A549 (cell line): Measurements from ENCODE around the gene MAP4K2. TPM values are rescaled to one million over a fixed set of nuclear protein-coding genes. Genes with fewer than 3 reads are reported as not detected.

Experiments used
- ATAC-seq, 2 experiments: fragments of 200-7000 bp in 1 of 2; fragments of >200 bp in 1 of 2; cut with Nextera tagmentation in 1 of 2; cut with Tn5 transposase in 1 of 2; 3 replicates each; pipeline versions ENCODE4 v1.8.0 to v1.9.1; 2018 to 2020; ENCODE audit warnings: mild to moderate bottlenecking in 1 of 2, moderate library complexity in 1 of 2
- CTCF ChIA-PET: fragments of 300-600 bp; sonication (Branson Sonifier 250); formaldehyde crosslinking; extraction: SDS; loops from one replicate; lab custom pipeline; 2021; ENCODE audit warnings: antibody characterized with exemption, inconsistent platforms; lab: Yijun Ruan, JAX
- POLR2A ChIA-PET: fragments of 350-600 bp; formaldehyde crosslinking; extraction: SDS; loops from one replicate; lab custom pipeline; 2021; ENCODE audit warnings: antibody characterized with exemption, inconsistent platforms; lab: Yijun Ruan, JAX
- DNase-seq, 2 experiments: peaks; one replicate each; pipeline versions ENCODE4 v3.0.0 to v3.0.0-alpha.2; 2011 to 2016; ENCODE audit warnings: low read depth in 1 of 2, low spot score in 1 of 2
- FAIRE-seq: peaks from 2 replicates; lab custom pipeline; 2011; peaks lifted over from hg19 to GRCh38; lab: Jason Lieb, UNC
- H3K27ac ChIP-seq, 2 experiments: fragments of >200 bp; sonication (Bioruptor Twin); formaldehyde crosslinking; 3 replicates each; pipeline ENCODE4 v1.5.1; 2016 to 2017
- H3K4me1 ChIP-seq: fragments of >200 bp; sonication (Bioruptor Twin); formaldehyde crosslinking; 3 replicates; pipeline ENCODE4 v1.6.1; 2016
- H3K4me2 ChIP-seq: fragments of >200 bp; sonication (Bioruptor Twin); formaldehyde crosslinking; 3 replicates; pipeline ENCODE4 v1.6.1; 2016
- H3K4me3 ChIP-seq: fragments of >200 bp; sonication (Bioruptor Twin); formaldehyde crosslinking; 3 replicates; pipeline ENCODE4 v1.5.1; 2016
- H3K9me3 ChIP-seq: fragments of >200 bp; sonication (Bioruptor Twin); formaldehyde crosslinking; 3 replicates; pipeline ENCODE4 v1.6.1; 2016
- ATOH8 ChIP-seq: fragments of 250-450 bp; sonication (Bioruptor Pico); IDR thresholded peaks from 2 replicates; pipeline ENCODE4 v1.5.0; 2020; ENCODE audit warnings: low read depth, mild to moderate bottlenecking, moderate library complexity
- BCL3 ChIP-seq: fragments of >200 bp; sonication (Bioruptor Twin); formaldehyde crosslinking; IDR thresholded peaks from 3 replicates; pipeline ENCODE4 v1.6.1; 2016
- CBX2 ChIP-seq: fragments of 200-600 bp; sonication (generic); IDR thresholded peaks from 2 replicates; pipeline ENCODE4 v1.6.1; 2016; ENCODE audit warnings: low read depth, mild to moderate bottlenecking, borderline replicate concordance
- CEBPB ChIP-seq, 2 experiments: fragments of >200 bp in 1 of 2; sonication (Bioruptor Twin) in 1 of 2; formaldehyde crosslinking in 1 of 2; IDR thresholded peaks; 2 replicates each; pipeline ENCODE4 v1.6.1; 2012 to 2016
- CHD4 ChIP-seq: fragments of 200-600 bp; sonication (generic); IDR thresholded peaks from 2 replicates; pipeline ENCODE4 v1.6.1; 2016; ENCODE audit warnings: antibody characterized with exemption, mild to moderate bottlenecking, borderline replicate concordance
- CTCF ChIP-seq: fragments of >200 bp; sonication (Bioruptor Twin); formaldehyde crosslinking; IDR thresholded peaks from 3 replicates; pipeline ENCODE4 v1.5.1; 2016
- E2F6 ChIP-seq: IDR thresholded peaks from 2 replicates; pipeline ENCODE4 v1.6.1; 2012; ENCODE audit warnings: low read depth, borderline replicate concordance
- EHF ChIP-seq: fragments of 250-450 bp; sonication (Bioruptor Pico); IDR thresholded peaks from 2 replicates; pipeline ENCODE4 v1.5.0; 2020; ENCODE audit warnings: mild to moderate bottlenecking
- ELK1 ChIP-seq: fragments of 150-350 bp; IDR thresholded peaks from 2 replicates; pipeline ENCODE4 v1.6.1; 2014; ENCODE audit warnings: low read depth, mild to moderate bottlenecking, low read length
- EP300 ChIP-seq, 2 experiments: fragments of >200 bp; sonication (Bioruptor Twin); formaldehyde crosslinking; IDR thresholded peaks; 2 replicates in 1 of 2; 3 replicates in 1 of 2; pipeline ENCODE4 v1.6.1; 2016 to 2017
- ESRRA ChIP-seq: fragments of 150-350 bp; IDR thresholded peaks from 2 replicates; pipeline ENCODE4 v1.6.1; 2014; ENCODE audit warnings: mild to moderate bottlenecking, low read length, borderline replicate concordance
- HES2 ChIP-seq: fragments of >200 bp; sonication (Bioruptor Twin); formaldehyde crosslinking; IDR thresholded peaks from 2 replicates; pipeline ENCODE4 v1.6.1; 2016
- HOXA7 ChIP-seq: fragments of 250-450 bp; sonication (Bioruptor Pico); IDR thresholded peaks from 2 replicates; pipeline ENCODE4 v1.5.0; 2020; ENCODE audit warnings: mild to moderate bottlenecking, moderate library complexity
- HOXB13 ChIP-seq: fragments of 250-450 bp; sonication (Bioruptor Pico); IDR thresholded peaks from 2 replicates; pipeline ENCODE4 v1.5.0; 2020; ENCODE audit warnings: low read depth, mild to moderate bottlenecking, moderate library complexity
- JUN ChIP-seq, 2 experiments: fragments of >200 bp; sonication (Bioruptor Twin); formaldehyde crosslinking; IDR thresholded peaks; 2 replicates in 1 of 2; 3 replicates in 1 of 2; pipeline ENCODE4 v1.6.1; 2016 to 2017
- JUNB ChIP-seq: fragments of >200 bp; sonication (Bioruptor Twin); formaldehyde crosslinking; IDR thresholded peaks from 2 replicates; pipeline ENCODE4 v1.6.1; 2016
- KDM1A ChIP-seq: fragments of 200-600 bp; sonication (generic); IDR thresholded peaks from 2 replicates; pipeline ENCODE4 v1.6.1; 2016; ENCODE audit warnings: low read depth, mild to moderate bottlenecking
- MAFK ChIP-seq: fragments of 450-650 bp; IDR thresholded peaks from 2 replicates; pipeline ENCODE4 v1.6.1; 2014; ENCODE audit not compliant: partially characterized antibody
- MYC ChIP-seq: IDR thresholded peaks from 2 replicates; pipeline ENCODE4 v1.6.1; 2012; ENCODE audit warnings: mild to moderate bottlenecking, inconsistent platforms, low read length, improper control_type of control experiment, borderline replicate concordance
- NFE2L2 ChIP-seq: fragments of 150-350 bp; conservative IDR thresholded peaks from 2 replicates; pipeline ENCODE4 v1.6.1; 2014; ENCODE audit warnings: low read length
- NPAS2 ChIP-seq: fragments of 250-450 bp; sonication (Bioruptor Pico); IDR thresholded peaks from 2 replicates; pipeline ENCODE4 v1.8.0; 2022; ENCODE audit warnings: mild to moderate bottlenecking, moderate library complexity, borderline replicate concordance
- NR3C1 ChIP-seq: fragments of >200 bp; sonication (Bioruptor Twin); formaldehyde crosslinking; IDR thresholded peaks from 3 replicates; pipeline ENCODE4 v1.6.1; 2017
- PBX3 ChIP-seq: IDR thresholded peaks from 2 replicates; pipeline ENCODE4 v1.6.1; 2012
- RAD21 ChIP-seq, 2 experiments: fragments of >200 bp in 1 of 2; sonication (Bioruptor Twin) in 1 of 2; formaldehyde crosslinking in 1 of 2; IDR thresholded peaks in 1 of 2; conservative IDR thresholded peaks in 1 of 2; 2 replicates in 1 of 2; 3 replicates in 1 of 2; pipeline ENCODE4 v1.6.1; 2012 to 2018; ENCODE audit warnings: inconsistent platforms in 1 of 2
- RARB ChIP-seq: fragments of 250-450 bp; sonication (Bioruptor Pico); IDR thresholded peaks from 2 replicates; pipeline ENCODE4 v1.8.0; 2021; ENCODE audit warnings: mild to moderate bottlenecking, moderate library complexity
- RNF2 ChIP-seq: fragments of 200-600 bp; sonication (generic); IDR thresholded peaks from 2 replicates; pipeline ENCODE4 v1.6.1; 2016; ENCODE audit warnings: low read depth, mild to moderate bottlenecking, antibody characterized with exemption, moderate library complexity, borderline replicate concordance
- SMC3 ChIP-seq: fragments of >200 bp; sonication (Bioruptor Twin); formaldehyde crosslinking; IDR thresholded peaks from 3 replicates; pipeline ENCODE4 v1.6.1; 2018; ENCODE audit warnings: inconsistent platforms
- TP53 ChIP-seq: fragments of 250-450 bp; sonication (Bioruptor Pico); IDR thresholded peaks from 2 replicates; pipeline ENCODE4 v1.5.0; 2021; ENCODE audit warnings: mild to moderate bottlenecking, moderate library complexity
- USF2 ChIP-seq: fragments of 450-650 bp; IDR thresholded peaks from 2 replicates; pipeline ENCODE4 v1.6.1; 2014; ENCODE audit warnings: antibody characterized with exemption
- ZNF302 ChIP-seq: fragments of 250-450 bp; sonication (Bioruptor Pico); IDR thresholded peaks from 2 replicates; pipeline ENCODE4 v1.9.0; 2021; ENCODE audit warnings: inconsistent platforms, mild to moderate bottlenecking, moderate library complexity
- WGBS: methylation state at CpG from one replicate; pipeline ENCODE4 v1.1.6; 2017; ENCODE audit errors: missing lambda C conversion rate; 5-methylcytosine and 5-hydroxymethylcytosine counted together
- polyA plus RNA-seq, 4 experiments: library from polyadenylated mRNA; depleted of rRNA in 3 of 4; stranded (reverse); fragments of >200 nt; fragmentation: RNase III in 1 of 4; extraction: RNeasy Plus Mini Kit Qiagen cat#74134 plus additional on column Dnase treatment in 1 of 4; gene quantifications; 2 replicates in 3 of 4; 3 replicates in 1 of 4; pipeline ENCODE4 v1.2.3, GENCODE V29; 2011 to 2017

The MAP4K2 gene
- polyA plus RNA-seq, 2 of the 4 experiments (the other 2 are of a cell fraction) = 9.4 to 9.9 TPM

- TF ChIP-seq CHD4 = no peak
- TF ChIP-seq E2F6 = no peak
- TF ChIP-seq BCL3 = no peak
- TF ChIP-seq JUNB = no peak
- TF ChIP-seq EHF (CRISPR knock-in tag) = no peak
- TF ChIP-seq SMC3 = peak; percentile 54
- no peak for TF ChIP-seq ELK1
- TF ChIP-seq JUN (IDR thresholded peaks at IDR 0.05) = no peak
- no peak for TF ChIP-seq NFE2L2
- peak; percentile 90; the same call in 1 of the 2 replicates for TF ChIP-seq RNF2
- TF ChIP-seq ATOH8 (CRISPR knock-in tag) = no peak
- TF ChIP-seq MAFK = no peak
- no peak for TF ChIP-seq MYC
- no peak for TF ChIP-seq CBX2
- no peak for TF ChIP-seq HOXB13 (CRISPR knock-in tag)
- 0 out of 2 replicates have a peak, but pooled peaks have one; percentile 20 for TF ChIP-seq HES2
- TF ChIP-seq PBX3 = no peak
- TF ChIP-seq HOXA7 = no peak
- TF ChIP-seq CTCF = peak; percentile 85
- no peak for TF ChIP-seq TP53 (CRISPR knock-in tag)
- no peak for TF ChIP-seq ESRRA
- no peak for TF ChIP-seq EP300 (IDR thresholded peaks at IDR 0.05)
- peak; percentile 64 to 79; a peak in 3 of 4 replicates for TF ChIP-seq CEBPB (IDR thresholded peaks at IDR 0.05)
- TF ChIP-seq NPAS2 (CRISPR knock-in tag) = no peak
- TF ChIP-seq RARB (CRISPR knock-in tag) = no peak
- no peak for TF ChIP-seq USF2
- TF ChIP-seq ZNF302 (CRISPR knock-in tag) = no peak
- no peak for TF ChIP-seq NR3C1
- TF ChIP-seq RAD21 (conservative IDR thresholded peaks at IDR 0.05 in 1 of 2, IDR thresholded peaks at IDR 0.05 in 1 of 2) = peak; percentile 38 to 68
- TF ChIP-seq KDM1A = no peak
- TF ChIP-seq, all 56 proteins: peak for 6
- H3K4me2 ChIP-seq = peak overlapping the region; percentile 99
- ATAC-seq (peak; percentile 35 to 74), FAIRE-seq (no peak), DNase-seq (peak; percentile 48 to 92)
- peak overlapping the region; percentile 62 to 83 for H3K27ac ChIP-seq
- H3K9me3 ChIP-seq = no peaks in the 10 kb centered on the region
- peaks cover 28% of the 10 kb centered on the region for H3K4me1 ChIP-seq
- ChIA-PET POLR2A (no interaction called here), CTCF (interaction anchor here (0.7 to 7.2 kb wide), 28 partner anchors 12 to 438 kb away, joined by 3 to 104 read pairs (median 4); partner anchors contain the start of genes MAP4K2 and PYGM)
- H3K4me3 ChIP-seq = peak overlapping the region; percentile 61
- WGBS = under 1% methylated on average over 25 of the region's 58 CpGs
These were observed 60.0 kb downstream of the MAP4K2 start for GRCh38 chr11:64742889-64743590.
